Activated B cell treated with CpG ODN at 0.5 μM for 24 hours (primary cell): ENCODE measurements around the gene KCTD1. TPM values are rescaled to one million over a fixed set of nuclear protein-coding genes. Genes with fewer than 3 reads are reported as not detected.

ENCODE experiments used
- ATAC-seq: fragments of 200-7000 bp; cut with Tn5 transposase; one replicate; pipeline ENCODE4 v1.10.0; 2021; ENCODE audit warnings: low read depth, mild to moderate bottlenecking, moderate library complexity
- CTCF ChIA-PET: fragments of 350-600 bp; sonication (Branson Sonifier 250); formaldehyde crosslinking; loops from one replicate; lab custom pipeline; 2021; ENCODE audit warnings: antibody characterized with exemption; lab: Charles Lee
- POLR2A ChIA-PET: fragments of 350-600 bp; sonication (Branson Sonifier 250); formaldehyde crosslinking; loops from one replicate; lab custom pipeline; 2021; ENCODE audit warnings: antibody characterized with exemption; lab: Charles Lee
- DNase-seq: peaks from one replicate; pipeline ENCODE4 v3.0.0; 2022
- H3K27ac Mint-ChIP-seq: one replicate; pipeline ENCODE4 v1.8.0; 2020; ENCODE audit warnings: mixed read lengths
- H3K27me3 Mint-ChIP-seq: one replicate; pipeline ENCODE4 v1.8.0; 2021; ENCODE audit warnings: mixed read lengths
- H3K36me3 Mint-ChIP-seq: one replicate; pipeline ENCODE4 v1.8.0; 2021; ENCODE audit warnings: low read depth, mixed read lengths
- H3K4me1 Mint-ChIP-seq: one replicate; pipeline ENCODE4 v1.8.0; 2021; ENCODE audit warnings: mixed read lengths
- H3K4me3 Mint-ChIP-seq: one replicate; pipeline ENCODE4 v1.8.0; 2020; ENCODE audit warnings: mild to moderate bottlenecking, mixed read lengths
- H3K9me3 Mint-ChIP-seq: one replicate; pipeline ENCODE4 v1.8.0; 2020; ENCODE audit warnings: mixed read lengths
- CTCF ChIP-seq: fragments of 200-600 bp; IDR thresholded peaks from one replicate; pipeline ENCODE4 v1.8.0; 2022; ENCODE audit warnings: antibody characterized with exemption, mild to moderate bottlenecking
- intact Hi-C: fragments of 100-400 bp; cut with micrococcal nuclease; formaldehyde crosslinking; loops from one replicate; pipeline ENCODE4 v1.15.1; 2024
- total RNA-seq: library from RNA; stranded (reverse); gene quantifications from 2 replicates; pipeline ENCODE4 v1.2.3, GENCODE V29; 2022

KCTD1 gene
- total RNA-seq, 1 donor from 2014 or later, result 4.9 TPM

DNA sequence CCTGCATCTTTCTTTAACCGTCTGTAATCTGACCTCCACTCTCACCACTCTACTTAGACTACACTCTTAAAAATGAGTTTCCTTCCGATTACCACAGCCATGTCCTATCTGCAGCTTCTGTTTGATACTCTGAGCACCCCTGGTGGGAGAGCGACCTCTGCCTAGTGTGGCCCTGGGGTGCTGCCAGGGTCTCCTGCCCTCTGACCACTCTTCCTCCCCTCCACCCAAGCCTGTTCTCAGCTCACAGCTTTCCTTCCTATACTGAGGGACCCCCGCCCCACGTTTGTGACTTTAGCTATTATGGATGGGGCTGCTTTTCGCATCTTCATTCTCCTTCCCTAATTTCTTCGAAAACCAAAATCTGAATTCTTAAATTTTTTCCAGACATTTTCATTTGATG lies 132.7 kb downstream of the KCTD1 start:
- intact Hi-C loops, result no loop called here
- Mint-ChIP-seq H3K4me1 (no peaks in the 10 kb centered on the region), H3K4me3 (no peak overlapping the region), H3K27me3 (no peaks in the 10 kb centered on the region), H3K9me3 (no peaks in the 10 kb centered on the region), H3K36me3 (no peaks in the 10 kb centered on the region), H3K27ac (no peak overlapping the region)
- ATAC-seq, result no peak
- POLR2A ChIA-PET, result no interaction called here
- DNase-seq, result no peak
- CTCF ChIA-PET, result no interaction called here
- no peak for TF ChIP-seq CTCF

DNA sequence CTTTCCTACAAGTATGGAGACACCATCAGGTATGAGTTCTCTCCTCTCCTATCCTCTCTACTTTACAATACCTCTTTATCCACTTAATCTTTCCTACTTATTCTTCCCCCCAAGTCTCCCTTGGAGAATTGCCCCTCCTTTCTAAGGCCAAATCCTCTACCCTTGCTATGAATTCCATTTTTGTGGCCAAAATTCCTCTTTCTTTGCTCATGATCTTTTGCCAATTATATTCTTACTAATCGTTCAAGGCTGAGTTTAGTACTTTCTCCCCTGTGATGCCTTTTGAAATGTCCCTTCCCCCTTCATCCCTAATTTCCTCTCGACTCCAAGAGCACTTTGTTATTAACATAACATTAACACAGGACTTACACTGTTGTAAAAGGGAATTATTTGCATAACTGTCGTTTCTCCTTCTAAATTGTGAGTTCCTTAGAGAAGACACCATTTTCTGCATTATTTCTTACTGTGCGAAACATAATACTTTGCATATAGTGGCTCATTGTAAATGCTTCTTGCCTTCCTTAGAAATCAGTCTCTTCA lies 133.4 kb downstream of the KCTD1 start:
- CTCF ChIA-PET, result no interaction called here
- Mint-ChIP-seq H3K4me1 (peaks cover 2% of the 10 kb centered on the region), H3K36me3 (no peaks in the 10 kb centered on the region), H3K27me3 (no peaks in the 10 kb centered on the region), H3K27ac (no peak overlapping the region), H3K4me3 (no peak overlapping the region), H3K9me3 (no peaks in the 10 kb centered on the region)
- ATAC-seq, result no peak
- POLR2A ChIA-PET, result no interaction called here
- no peak for DNase-seq
- intact Hi-C loops, result no loop called here
- TF ChIP-seq CTCF, result no peak

GRCh38 chr18:26409091-26409490 lies 139.3 kb downstream of the KCTD1 start:
- no peak for DNase-seq
- H3K9me3 Mint-ChIP-seq, result no peaks in the 10 kb centered on the region
- no peaks in the 10 kb centered on the region for H3K36me3 Mint-ChIP-seq
- no peak for ATAC-seq
- TF ChIP-seq CTCF, result no peak
- intact Hi-C loops, result no loop called here
- peaks cover 11% of the 10 kb centered on the region for H3K4me1 Mint-ChIP-seq
- ChIA-PET POLR2A (no interaction called here), CTCF (interaction anchor here (1.2 kb wide), 1 partner anchor 25 kb away, joined by 3 read pairs; no protein-coding TSS in a partner anchor)
- no peak overlapping the region for H3K27ac Mint-ChIP-seq
- H3K27me3 Mint-ChIP-seq, result no peaks in the 10 kb centered on the region
- no peak overlapping the region for H3K4me3 Mint-ChIP-seq

DNA sequence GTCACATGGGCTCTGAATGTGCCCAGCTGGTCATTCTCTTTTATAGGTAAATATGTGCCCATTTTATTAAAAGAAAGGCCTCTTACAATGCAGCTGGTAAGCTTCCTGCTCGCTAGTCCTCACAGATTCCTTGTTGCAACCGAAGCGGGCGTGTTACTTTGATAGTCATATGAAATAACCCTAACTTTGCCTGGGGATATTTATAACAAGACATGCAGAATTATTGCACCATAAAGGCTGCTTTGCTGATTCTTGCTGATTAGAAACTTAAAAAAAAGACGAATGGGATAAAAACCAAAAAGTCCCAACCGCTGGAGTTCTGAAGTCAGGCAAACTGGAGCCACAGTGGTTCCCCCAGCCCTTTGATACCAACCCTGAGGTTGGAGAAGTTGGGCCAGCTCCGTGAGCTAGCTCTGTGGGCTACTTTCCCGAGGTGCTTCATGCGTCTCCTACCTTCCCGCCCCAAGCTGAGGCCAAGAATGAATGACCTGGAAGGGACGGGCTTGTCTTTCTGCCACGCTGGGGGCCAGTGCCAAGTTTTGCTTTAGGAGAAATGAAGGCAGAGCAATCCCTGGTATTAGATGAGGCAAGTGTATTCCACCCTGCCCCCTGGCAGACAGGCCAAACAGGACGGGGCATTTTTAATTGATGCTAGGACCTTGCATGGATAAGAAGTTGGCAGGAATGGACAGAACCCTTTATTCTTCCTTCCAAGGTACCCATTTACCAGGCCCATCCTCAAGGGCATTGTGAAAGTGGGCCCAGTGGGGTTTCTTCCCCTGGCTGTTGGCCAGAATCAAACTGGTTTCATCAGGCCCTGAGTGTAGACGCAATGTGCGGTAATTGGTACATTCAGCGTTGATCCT lies 140.4 kb downstream of the KCTD1 start:
- Mint-ChIP-seq H3K4me1 (peaks cover 11% of the 10 kb centered on the region), H3K27me3 (no peaks in the 10 kb centered on the region), H3K4me3 (no peak overlapping the region), H3K27ac (no peak overlapping the region), H3K36me3 (no peaks in the 10 kb centered on the region), H3K9me3 (no peaks in the 10 kb centered on the region)
- ChIA-PET CTCF (interaction anchor here (0.7 to 1.0 kb wide), 2 partner anchors 24 to 229 kb away, joined by 4 to 5 read pairs; no protein-coding TSS in a partner anchor), POLR2A (no interaction called here)
- no peak for DNase-seq
- ATAC-seq, result no peak
- no peak for TF ChIP-seq CTCF
- intact Hi-C loops, result loop anchor here (1.0 kb wide), 1 partner anchor 241 kb away; no protein-coding TSS in a partner anchor

GRCh38 chr18:26406854-26407517 lies 141.4 kb downstream of the KCTD1 start:
- TF ChIP-seq CTCF, result no peak
- peaks cover 11% of the 10 kb centered on the region for H3K4me1 Mint-ChIP-seq
- no peaks in the 10 kb centered on the region for H3K9me3 Mint-ChIP-seq
- H3K27me3 Mint-ChIP-seq, result no peaks in the 10 kb centered on the region
- ATAC-seq, result no peak
- H3K4me3 Mint-ChIP-seq, result no peak overlapping the region
- DNase-seq, result no peak
- intact Hi-C loops, result loop anchor here (1.0 kb wide), 1 partner anchor 242 kb away; no protein-coding TSS in a partner anchor
- no peaks in the 10 kb centered on the region for H3K36me3 Mint-ChIP-seq
- H3K27ac Mint-ChIP-seq, result no peak overlapping the region
- POLR2A ChIA-PET, result no interaction called here
- CTCF ChIA-PET, result interaction anchor here (0.7 to 1.0 kb wide), 2 partner anchors 23 to 228 kb away, joined by 4 to 5 read pairs; no protein-coding TSS in a partner anchor
